GM18519 (cell line): ENCODE results near the gene MCAM.

Experiments used
- ATAC-seq: cut with Tn5 transposase; IDR thresholded peaks from one replicate; pipeline ENCODE4 v1.9.1; 2021; ENCODE audit warnings: mild to moderate bottlenecking, moderate library complexity; ENCODE audit not compliant: unreplicated experiment, low FRiP score

The MCAM gene, protein sequence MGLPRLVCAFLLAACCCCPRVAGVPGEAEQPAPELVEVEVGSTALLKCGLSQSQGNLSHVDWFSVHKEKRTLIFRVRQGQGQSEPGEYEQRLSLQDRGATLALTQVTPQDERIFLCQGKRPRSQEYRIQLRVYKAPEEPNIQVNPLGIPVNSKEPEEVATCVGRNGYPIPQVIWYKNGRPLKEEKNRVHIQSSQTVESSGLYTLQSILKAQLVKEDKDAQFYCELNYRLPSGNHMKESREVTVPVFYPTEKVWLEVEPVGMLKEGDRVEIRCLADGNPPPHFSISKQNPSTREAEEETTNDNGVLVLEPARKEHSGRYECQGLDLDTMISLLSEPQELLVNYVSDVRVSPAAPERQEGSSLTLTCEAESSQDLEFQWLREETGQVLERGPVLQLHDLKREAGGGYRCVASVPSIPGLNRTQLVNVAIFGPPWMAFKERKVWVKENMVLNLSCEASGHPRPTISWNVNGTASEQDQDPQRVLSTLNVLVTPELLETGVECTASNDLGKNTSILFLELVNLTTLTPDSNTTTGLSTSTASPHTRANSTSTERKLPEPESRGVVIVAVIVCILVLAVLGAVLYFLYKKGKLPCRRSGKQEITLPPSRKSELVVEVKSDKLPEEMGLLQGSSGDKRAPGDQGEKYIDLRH

DNA sequence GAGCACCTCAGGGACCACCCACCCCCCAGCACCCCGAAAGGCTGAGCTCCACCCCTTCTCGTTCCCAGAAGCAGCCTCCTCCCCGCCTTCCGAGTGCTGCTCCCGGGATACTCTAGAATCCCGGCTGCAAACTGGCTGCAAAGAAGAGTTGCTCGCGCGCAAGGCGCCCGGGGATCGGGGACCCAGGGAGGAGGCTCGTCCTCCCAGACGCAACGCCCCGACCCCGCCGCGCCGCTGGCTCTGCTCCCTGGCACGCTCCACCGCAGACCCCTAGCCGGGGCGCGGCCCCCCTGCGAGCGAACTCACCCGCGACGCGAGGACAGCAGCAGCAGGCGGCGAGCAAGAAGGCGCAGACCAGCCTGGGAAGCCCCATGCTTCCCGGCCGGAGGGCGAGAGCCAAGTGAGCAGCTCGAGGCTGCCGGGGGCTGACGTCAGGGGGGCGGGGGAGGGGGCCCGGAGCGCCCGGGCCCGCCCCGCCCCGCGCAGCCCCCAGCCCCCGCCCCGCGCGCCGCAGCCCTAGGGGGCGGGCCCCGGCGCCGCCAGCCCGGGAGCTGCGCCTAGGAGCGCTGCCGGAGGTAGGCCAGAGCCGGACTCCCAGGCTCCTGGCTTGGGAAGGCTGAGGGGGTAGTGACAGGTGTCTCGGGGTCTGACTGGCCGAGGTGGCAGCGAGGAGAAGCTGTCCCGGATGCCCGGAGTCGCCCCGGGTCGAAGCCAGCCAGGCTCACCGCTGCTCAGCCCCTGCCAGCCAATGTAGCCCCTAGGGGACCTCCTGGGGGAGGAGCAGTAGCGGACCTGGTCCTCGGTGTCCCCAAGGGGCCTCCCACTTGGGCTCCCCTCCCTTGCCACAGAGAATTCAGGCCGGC, at the start of gene MCAM:
MCAM (minus strand) TSS at position 402 of the 863 bp plus-strand sequence; CDS start at position 373, 29 bp downstream.
- no peak for ATAC-seq

DNA sequence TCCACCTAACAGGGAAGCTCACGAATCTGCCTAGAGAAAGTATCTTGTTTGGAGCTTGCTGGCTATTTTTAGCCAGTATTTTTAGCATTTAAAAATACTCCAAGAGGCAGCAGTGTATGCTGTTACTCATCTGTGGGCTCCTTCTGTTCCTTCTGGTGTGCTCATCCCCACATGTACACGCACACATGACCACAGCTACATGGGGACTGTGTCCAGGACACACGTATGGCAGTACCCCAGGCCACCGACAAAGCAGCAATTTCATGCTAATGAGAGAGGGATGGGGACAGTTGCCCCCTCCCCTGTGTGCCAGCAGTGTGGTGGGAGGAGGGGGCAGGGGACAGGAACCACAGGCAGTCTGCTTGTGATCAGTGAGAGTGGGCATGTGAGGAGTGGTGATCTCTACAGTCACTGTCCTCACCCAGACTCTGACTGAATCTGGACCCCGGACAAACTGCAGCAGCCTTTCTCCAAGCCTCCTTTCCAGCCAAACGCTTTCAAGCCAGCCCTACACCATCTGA, 48.2 kb upstream of the MCAM start:
- no peak for ATAC-seq

DNA sequence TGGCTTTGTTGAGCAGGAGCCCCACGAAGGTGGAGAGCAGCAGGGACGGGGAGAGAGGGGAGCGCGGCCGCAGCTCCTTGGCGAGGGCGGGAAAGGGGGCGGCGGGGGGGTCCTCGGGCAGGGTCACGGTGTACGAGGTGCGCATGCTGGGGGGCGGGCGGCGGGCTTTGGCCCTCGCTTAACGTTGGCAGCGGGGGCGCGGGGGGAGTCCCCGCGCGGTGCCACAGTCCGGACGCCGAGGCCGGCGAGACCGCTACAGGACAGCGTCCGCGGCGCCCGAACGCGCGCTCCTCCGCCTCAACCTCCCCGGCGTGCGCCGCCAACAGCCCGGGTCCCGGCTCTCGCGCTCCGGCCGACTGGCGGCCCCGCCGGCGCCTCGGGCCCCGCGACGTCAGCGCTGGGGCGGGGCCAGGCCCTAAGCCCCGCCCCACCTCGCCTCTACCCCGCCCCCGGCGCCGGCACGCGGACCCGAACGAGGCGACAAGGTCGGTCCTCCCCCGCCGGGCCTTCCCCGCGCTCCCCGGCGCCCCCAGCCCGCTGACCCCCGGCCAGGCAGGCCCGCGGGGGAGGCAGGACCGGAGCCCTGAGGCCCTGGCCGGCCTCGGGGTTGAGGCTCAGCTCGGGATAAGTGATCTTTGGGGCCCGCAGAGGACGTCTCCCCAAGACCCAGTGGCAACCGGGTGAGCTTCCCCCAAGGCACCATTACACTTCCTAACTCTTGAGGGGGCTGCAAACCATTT, 47.1 kb upstream of the MCAM start:
- no peak for ATAC-seq

DNA sequence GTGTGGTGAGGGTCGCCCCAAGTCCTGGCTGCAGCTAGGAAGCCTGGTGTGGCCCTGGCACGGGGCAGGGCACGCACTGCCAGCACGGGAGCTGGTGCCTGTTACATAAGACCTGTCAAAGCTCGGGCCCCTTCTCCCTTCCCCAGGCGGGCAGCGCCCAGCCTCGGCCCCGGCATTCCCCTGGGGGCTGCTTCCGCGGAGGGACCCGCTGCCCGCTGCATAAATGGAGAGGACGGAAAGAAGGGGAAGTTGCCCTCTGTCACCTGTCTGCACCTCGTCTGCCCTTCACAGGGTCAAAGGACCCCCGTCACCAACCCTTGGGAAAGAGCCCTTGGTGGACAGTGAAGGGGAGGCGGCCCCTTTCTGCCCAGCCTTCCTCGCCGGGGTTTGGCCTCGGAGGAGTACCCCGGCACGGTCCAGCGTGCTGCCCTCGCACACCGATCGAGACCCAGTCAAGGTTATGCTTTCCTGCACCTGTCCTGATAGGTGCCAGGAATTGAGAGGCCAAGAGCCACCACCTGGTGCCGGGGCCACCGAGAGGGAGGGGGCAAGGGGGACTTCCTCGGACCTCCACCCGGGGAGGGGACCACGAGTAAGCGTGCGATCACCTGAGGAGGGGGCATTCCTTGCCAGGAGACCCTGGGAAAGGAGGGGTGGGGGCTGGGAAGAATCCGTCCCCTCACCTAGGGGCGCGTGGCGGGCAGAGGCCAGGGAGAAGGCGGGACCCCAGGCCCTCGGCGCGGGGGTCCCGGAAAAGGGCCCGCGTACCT, 46.3 kb upstream of the MCAM start:
- no peak for ATAC-seq

DNA sequence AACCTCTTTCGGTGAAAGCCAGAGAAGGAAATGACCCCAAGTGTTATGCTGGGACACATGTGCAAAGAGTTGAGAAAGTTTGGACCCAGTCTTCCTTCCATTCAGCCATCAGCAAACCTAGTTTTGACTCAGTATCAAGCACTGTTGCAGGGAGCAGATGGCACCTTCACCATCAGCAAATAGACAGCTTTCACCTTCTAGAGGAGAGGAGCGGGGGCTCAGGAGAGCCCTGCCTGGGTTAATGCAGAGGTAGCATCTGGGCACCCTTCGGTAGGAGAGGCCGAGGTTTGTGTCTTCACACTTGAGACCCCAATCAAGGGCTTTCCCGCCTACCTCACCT, 45.8 kb upstream of the MCAM start:
- no peak for ATAC-seq

DNA sequence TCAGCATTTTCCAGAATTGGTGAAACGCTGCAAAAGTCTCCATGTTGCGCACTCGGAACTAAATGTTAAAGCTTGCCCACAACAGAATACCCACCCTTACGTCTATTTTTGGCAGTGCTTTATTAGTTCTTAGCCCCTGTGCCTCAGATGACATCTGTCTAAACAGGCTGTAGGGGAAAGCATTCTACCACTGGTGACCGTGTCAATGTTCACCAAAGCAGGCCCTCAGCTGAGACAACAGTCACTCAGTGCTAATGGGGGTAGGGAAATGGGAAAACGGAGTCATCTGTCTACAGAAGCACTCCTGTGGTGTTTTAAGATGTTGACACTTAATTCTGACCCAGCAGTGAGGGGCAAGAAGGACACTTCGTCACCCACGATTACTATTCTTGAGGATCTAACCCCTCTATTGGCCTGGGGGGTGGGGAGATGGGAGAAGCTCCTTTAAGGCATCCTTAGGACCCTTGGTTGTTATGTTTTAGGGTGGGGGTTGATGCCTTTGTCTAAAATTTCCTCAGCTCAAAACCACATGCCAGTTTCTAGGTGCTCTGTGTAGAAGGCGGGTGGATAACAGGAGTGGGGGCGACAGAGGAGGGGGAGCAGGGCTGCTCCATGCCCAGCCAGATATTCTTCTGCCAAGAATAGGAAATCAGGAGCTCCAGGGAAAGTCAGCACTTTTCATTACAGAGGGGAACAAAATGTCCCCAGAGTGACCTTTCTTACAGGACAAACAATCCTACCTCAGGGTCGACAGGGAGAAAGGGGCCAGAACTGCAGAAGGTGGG, 45.2 kb upstream of the MCAM start:
- ATAC-seq = no peak

DNA sequence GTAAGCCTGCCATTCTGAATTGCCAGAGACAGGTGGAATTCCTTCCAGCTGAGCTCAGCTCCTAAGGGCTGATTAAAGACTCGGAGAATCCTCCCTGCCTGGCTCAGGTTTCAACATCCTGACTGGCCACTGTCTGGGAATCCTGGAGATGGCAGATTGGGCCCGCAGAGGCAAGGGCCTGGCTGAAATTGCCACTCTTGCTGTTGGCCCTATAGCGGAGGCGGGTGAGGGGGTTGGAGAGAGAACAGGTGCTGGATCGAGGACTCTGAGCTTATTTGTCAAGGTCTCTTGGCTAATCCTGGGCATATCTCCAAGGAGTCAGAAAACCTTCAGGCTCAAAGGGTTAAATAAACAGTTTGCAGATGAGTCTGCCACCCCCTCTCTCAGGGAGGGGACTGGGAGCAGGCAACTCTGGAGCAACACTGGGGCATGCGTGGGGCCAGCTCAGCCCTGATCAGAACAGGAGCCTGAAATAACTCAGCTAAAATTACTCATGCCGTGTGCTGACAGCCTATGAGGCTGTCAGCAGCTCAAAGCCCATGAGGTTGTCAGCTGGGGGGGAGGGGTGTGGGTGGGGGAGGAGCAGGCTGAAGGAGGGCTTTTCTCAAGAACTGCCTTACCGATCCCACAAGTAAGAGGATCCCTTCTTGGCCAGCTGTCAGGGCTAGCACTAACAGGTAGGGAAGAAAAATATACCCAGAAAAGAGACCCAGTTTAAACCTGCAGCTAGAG, 44.3 kb upstream of the MCAM start:
- no peak for ATAC-seq

DNA sequence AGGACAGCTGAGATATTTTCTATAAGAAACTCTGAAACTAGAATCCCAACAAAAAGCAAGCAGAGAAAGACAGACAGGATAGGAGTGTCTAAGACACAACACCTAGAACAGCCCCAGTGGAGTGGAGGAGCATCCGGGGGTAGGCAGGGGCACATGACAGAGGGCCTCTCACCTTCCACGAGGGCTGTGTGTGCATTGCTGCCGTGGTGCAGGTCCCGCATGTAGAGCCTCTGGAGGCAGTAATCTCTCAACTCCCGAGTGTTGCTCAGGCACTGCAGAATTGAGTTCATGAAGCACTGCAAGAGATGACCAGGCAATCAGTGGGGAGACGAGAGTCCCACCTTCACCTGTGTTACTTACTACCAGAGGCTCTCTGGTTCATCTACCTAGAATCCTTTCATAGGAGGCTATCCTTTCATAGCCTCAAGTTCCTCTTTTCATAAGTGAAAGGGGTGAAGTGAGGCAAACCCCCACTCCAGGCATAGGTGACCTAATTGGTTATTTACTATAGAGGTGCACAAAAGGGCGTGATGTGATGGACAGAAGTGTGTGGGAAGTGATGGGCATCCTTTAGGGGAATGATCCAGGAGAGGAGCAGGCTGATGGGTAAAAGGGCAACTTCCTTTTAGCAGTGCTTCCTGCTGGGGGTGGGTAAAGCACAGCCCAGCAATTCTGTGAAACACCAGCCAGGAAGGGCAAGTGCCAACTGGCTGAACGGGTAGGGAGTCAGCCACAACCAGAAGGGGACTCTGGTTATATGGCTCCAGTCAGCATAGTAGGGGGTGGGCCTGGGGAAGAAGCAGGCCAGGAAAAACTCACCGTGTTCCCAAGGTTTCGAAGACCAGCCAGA, 42.7 kb upstream of the MCAM start:
- no peak for ATAC-seq

DNA sequence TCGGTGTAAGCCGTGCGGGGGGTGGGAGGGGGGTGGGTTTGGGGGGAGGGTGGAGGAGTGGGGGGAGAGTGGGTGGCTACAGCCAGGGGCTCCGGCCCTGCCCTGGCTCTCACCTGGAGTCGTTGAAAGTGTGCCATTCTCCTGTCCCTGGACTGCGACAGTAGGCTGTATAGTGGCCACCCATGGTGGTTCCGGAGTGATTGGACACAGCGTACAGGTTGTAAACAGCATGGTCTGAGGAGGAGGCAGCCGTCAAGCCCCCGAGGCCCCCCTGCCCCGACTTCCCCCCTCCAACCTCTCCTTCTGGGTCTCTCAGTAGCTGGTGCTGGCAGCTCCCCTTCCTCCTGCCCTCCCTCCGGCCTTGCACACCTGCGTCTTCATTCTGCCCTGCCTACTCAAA, 40.1 kb upstream of the MCAM start:
- ATAC-seq = no peak

DNA sequence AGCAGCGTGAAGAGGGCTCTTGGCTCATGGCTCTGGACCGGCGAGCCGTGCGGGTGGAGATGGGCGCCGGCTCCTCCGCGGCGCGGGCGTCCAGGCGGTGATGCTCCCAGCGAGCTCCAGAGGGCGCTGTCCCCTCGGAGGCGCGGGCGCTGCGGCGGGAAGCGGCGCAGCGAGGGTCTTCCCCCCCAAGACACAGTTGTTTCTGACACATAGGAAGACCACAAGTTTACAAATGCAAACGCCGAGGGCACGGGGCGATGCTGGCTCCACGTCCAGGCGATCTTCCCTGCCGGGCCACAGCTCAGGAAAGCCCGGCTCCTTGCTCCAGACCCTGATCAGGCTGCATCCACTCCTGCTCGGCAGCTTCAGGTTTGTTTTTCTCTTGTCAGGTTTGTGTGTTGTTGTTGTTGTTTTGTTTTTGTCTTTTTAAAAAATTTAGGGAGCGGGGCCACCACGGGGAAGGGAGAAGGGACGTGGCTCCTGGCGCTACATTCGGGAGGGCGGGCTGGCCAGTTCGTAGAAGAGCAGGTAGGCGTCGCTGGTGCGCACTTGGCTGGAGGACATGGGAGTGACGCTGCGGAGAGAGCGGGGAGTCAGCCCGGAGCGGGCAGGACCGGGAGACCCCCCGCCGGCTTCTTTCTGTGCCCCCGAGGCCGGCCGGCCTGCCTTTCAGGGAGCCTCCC, 39.6 kb upstream of the MCAM start:
- no peak for ATAC-seq

DNA sequence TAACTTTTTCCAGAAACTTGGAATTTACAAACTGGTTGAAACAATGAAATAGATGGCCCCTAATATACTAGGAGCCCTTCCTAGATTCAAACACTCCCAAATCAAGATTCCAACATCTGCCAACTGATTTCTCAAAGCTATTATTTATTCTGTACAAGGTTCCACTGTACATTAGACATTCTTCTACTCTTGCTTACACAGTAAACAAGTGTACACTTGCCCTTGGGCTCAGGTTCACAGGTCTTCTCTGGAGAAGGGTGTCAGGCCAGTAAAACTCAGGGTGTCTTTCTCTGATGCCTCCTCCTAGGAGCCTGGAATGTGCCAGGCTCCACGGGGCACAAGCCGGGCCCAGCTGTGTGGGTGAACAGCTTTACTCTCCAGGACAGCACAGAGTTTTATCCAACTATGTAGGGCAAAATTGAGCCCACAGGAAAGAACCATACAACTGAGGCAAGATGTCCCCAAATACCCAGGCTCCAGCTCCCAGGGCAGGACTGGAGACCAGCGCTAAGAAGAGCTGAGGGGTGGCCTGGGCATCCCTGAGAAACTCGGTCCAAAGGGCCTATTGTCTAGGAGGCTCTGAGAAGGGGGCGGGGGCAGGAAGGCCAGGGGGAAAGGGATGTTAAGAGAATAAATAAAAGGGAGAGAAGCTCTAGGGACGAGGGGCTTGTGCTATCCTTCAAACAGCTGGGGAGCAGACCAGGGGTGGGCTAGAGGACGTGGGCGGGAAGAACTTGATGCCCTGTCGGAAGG, 38.3 kb upstream of the MCAM start:
- ATAC-seq = no peak

DNA sequence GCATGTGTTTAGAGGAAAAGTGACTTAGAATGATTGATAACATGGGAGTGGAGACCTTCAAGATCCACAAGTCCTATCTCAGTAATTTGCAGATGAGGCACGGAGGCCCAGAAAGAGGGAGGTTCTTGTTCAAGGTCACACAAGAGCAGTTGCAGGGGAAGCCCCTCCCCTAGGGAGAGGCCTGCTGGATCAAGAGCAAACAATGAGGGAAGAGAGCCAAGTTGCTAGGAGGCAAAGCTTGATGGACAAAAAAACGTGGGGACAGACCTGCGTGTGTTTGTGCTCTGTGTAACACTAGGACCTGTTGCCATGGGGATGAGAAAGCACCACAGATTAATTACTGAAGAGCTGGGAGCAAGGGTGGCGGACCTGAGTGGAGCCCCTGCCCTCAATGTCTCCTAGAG, 35.9 kb upstream of the MCAM start:
- no peak for ATAC-seq

DNA sequence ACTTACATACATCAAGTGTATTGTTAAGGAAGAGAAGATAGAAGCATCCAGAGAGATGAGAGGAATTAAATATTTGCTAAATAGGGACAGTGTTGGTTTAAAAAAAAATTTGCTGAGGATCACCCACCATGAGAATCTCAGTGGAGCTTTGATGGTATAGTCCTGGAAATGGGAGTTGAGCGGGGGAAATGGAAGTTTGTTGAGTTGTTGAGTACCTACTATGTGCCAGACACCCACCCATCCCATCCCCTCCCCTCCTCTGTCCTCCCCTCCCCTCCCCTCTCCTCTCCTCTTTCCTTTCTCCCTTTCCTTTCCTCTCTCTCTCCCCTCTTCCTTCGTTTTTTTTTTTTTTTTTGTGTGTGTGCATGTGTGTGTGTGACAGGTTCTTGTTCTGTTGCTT, 34.3 kb upstream of the MCAM start:
- no peak for ATAC-seq

DNA sequence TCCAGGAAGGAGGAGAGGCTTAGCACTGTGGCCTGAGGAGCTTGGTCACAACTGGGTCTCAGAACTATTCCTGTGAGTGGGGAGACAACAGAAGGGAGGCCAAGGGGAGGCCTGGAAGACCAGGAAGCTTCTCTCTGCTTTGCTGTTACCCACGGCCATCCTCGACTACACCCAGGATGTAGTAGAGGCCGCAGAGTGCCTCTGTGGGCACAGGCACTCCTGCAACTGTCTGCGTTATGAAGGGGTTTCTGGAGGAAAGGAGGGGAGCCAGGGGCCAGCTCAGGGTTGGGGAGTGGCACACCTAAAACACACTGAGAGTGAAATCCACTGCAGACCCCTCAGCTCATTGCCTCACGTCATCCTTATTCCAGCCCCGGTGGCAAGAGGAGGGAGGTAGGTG, 33.4 kb upstream of the MCAM start:
- ATAC-seq = no peak

DNA sequence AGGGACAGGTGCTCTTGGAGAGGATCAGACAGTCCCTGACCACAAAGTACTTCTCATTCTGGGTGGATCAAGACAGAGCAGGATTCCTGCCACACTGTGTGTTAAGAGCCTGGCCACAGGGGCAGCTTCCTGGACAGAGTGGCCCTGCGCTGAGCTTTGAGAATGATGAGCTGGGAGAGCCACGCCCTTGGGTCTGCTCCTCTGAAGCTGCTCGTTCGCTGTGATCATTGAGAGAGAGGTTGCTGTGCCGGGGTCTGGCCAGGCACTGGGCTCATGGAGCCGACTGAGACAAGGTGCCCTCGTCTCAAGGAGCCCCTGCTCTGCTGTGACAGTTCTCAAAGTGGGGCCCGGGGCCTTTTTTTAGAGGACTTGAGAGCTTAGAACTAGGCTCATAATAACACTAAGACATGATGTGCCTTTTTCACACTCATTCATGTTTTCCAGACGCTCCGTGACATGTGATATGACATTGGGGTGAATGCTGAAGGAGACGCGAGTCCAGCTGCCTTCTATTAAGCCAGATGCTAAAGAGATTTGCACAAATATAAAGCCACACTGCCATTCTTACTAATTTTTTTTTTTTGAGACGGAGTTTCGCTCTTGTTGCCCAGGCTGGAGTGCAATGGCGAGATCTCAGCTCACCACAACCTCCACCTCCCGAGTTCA, 31.1 kb upstream of the MCAM start:
- ATAC-seq = no peak

DNA sequence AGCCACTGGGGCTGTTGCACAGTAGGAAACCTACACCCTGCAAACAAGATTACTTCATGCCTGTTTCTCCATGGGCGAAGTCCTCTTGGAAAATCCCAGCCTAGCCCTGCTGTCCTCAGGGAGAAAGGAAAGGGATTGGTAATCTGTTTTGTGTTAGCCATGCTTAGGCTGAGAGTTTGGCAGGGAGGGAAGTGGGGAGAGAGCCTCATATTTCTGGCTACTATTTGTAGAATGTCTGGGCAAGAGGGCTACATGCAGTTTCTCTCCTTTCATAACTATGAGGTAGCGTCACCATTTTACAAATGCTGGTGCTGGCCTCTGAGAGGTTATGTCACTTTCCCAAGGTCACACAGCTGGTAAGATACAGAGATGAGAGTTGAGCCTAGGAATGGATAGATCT, 30.3 kb upstream of the MCAM start:
- ATAC-seq = no peak
